HEK293 (cell line): ENCODE results near the gene LIME1.

Experiments used
- EGR2 ChIP-seq: fragments of 450-650 bp; formaldehyde crosslinking; IDR thresholded peaks from 2 replicates; pipeline ENCODE4 v1.5.1; 2016; ENCODE audit warnings: low read depth, missing biosample characterization, missing genetic modification characterization
- GFI1B ChIP-seq: fragments of 450-650 bp; formaldehyde crosslinking; IDR thresholded peaks from 2 replicates; pipeline ENCODE4 v1.5.1; 2016; ENCODE audit warnings: missing biosample characterization, missing genetic modification characterization
- IKZF3 ChIP-seq: fragments of 450-650 bp; IDR thresholded peaks from 2 replicates; pipeline ENCODE4 v1.5.0; 2018; ENCODE audit warnings: missing biosample characterization, mild to moderate bottlenecking, missing genetic modification characterization, moderate library complexity
- MYNN ChIP-seq: fragments of 450-650 bp; formaldehyde crosslinking; IDR thresholded peaks from 2 replicates; pipeline ENCODE4 v1.5.1; 2016; ENCODE audit warnings: missing biosample characterization, missing genetic modification characterization, borderline replicate concordance
- SP3 ChIP-seq: fragments of 450-650 bp; formaldehyde crosslinking; IDR thresholded peaks from 2 replicates; pipeline ENCODE4 v1.5.1; 2016; ENCODE audit warnings: missing biosample characterization, missing genetic modification characterization
- SP7 ChIP-seq: fragments of 450-650 bp; formaldehyde crosslinking; IDR thresholded peaks from 2 replicates; pipeline ENCODE4 v1.5.1; 2016; ENCODE audit warnings: missing biosample characterization, missing genetic modification characterization
- WT1 ChIP-seq: fragments of 450-650 bp; formaldehyde crosslinking; IDR thresholded peaks from 2 replicates; pipeline ENCODE4 v1.5.1; 2016; ENCODE audit warnings: missing biosample characterization, missing genetic modification characterization
- ZBTB26 ChIP-seq: fragments of 450-650 bp; formaldehyde crosslinking; optimal IDR thresholded peaks from 2 replicates; pipeline ENCODE3; 2016; ENCODE audit warnings: missing biosample characterization, mild to moderate bottlenecking, missing genetic modification characterization
- ZBTB48 ChIP-seq: fragments of 450-650 bp; formaldehyde crosslinking; IDR thresholded peaks from 2 replicates; pipeline ENCODE4 v1.5.1; 2016; ENCODE audit warnings: missing biosample characterization, missing genetic modification characterization
- ZFP69B ChIP-seq: fragments of 450-650 bp; formaldehyde crosslinking; IDR thresholded peaks from 2 replicates; pipeline ENCODE4 v1.5.1; 2016; ENCODE audit warnings: missing biosample characterization, missing genetic modification characterization
- ZNF112 ChIP-seq: fragments of 450-650 bp; formaldehyde crosslinking; IDR thresholded peaks from 2 replicates; pipeline ENCODE4 v1.5.0; 2017; ENCODE audit warnings: missing biosample characterization, missing genetic modification characterization
- ZNF133 ChIP-seq: fragments of 450-650 bp; formaldehyde crosslinking; IDR thresholded peaks from 2 replicates; pipeline ENCODE4 v1.5.1; 2016; ENCODE audit warnings: missing biosample characterization, missing genetic modification characterization
- ZNF138 ChIP-seq: fragments of 450-650 bp; formaldehyde crosslinking; IDR thresholded peaks from 2 replicates; pipeline ENCODE4 v1.5.1; 2016; ENCODE audit warnings: missing biosample characterization, missing genetic modification characterization, borderline replicate concordance
- ZNF174 ChIP-seq: fragments of 450-650 bp; formaldehyde crosslinking; IDR thresholded peaks from 2 replicates; pipeline ENCODE4 v1.5.0; 2017; ENCODE audit warnings: missing biosample characterization, mild to moderate bottlenecking, missing genetic modification characterization
- ZNF223 ChIP-seq: fragments of 450-650 bp; formaldehyde crosslinking; IDR thresholded peaks from 2 replicates; pipeline ENCODE4 v1.5.1; 2016; ENCODE audit warnings: missing biosample characterization, missing genetic modification characterization
- ZNF366 ChIP-seq: fragments of 450-650 bp; formaldehyde crosslinking; conservative IDR thresholded peaks from 2 replicates; pipeline ENCODE4 v1.5.1; 2016; ENCODE audit warnings: missing biosample characterization, missing genetic modification characterization
- ZNF37A ChIP-seq: fragments of 450-650 bp; IDR thresholded peaks from 2 replicates; pipeline ENCODE4 v1.5.1; 2018; ENCODE audit warnings: missing biosample characterization, missing genetic modification characterization
- ZNF398 ChIP-seq: fragments of 450-650 bp; formaldehyde crosslinking; IDR thresholded peaks from 2 replicates; pipeline ENCODE4 v1.5.1; 2017; ENCODE audit warnings: missing biosample characterization, missing genetic modification characterization
- ZNF433 ChIP-seq: fragments of 450-650 bp; formaldehyde crosslinking; IDR thresholded peaks from 2 replicates; pipeline ENCODE4 v1.5.1; 2016; ENCODE audit warnings: missing biosample characterization, missing genetic modification characterization, low read depth
- ZNF488 ChIP-seq: fragments of 450-650 bp; formaldehyde crosslinking; IDR thresholded peaks from 2 replicates; pipeline ENCODE4 v1.5.1; 2016; ENCODE audit warnings: missing biosample characterization, missing genetic modification characterization
- ZNF510 ChIP-seq: fragments of 450-650 bp; formaldehyde crosslinking; IDR thresholded peaks from 2 replicates; pipeline ENCODE4 v1.5.1; 2018; ENCODE audit warnings: mild to moderate bottlenecking, missing genetic modification characterization, missing biosample characterization; ENCODE audit not compliant: insufficient replicate concordance
- ZNF518A ChIP-seq: fragments of 450-650 bp; formaldehyde crosslinking; conservative IDR thresholded peaks from 2 replicates; pipeline ENCODE4 v1.5.1; 2016; ENCODE audit warnings: low read depth, missing biosample characterization, missing genetic modification characterization
- ZNF571 ChIP-seq: fragments of 450-650 bp; formaldehyde crosslinking; IDR thresholded peaks from 2 replicates; pipeline ENCODE4 v1.5.0; 2017; ENCODE audit warnings: missing biosample characterization, missing genetic modification characterization
- ZNF600 ChIP-seq: fragments of 450-650 bp; formaldehyde crosslinking; IDR thresholded peaks from 2 replicates; pipeline ENCODE4 v1.5.1; 2016; ENCODE audit warnings: missing biosample characterization, missing genetic modification characterization
- ZNF610 ChIP-seq: fragments of 450-650 bp; formaldehyde crosslinking; IDR thresholded peaks from 2 replicates; pipeline ENCODE4 v1.5.1; 2016; ENCODE audit warnings: missing biosample characterization, missing genetic modification characterization, borderline replicate concordance
- ZNF629 ChIP-seq: fragments of 450-650 bp; formaldehyde crosslinking; IDR thresholded peaks from 2 replicates; pipeline ENCODE4 v1.5.1; 2017; ENCODE audit warnings: missing biosample characterization, missing genetic modification characterization
- ZNF639 ChIP-seq: fragments of 450-650 bp; formaldehyde crosslinking; IDR thresholded peaks from 2 replicates; pipeline ENCODE4 v1.5.1; 2016; ENCODE audit warnings: missing biosample characterization, missing genetic modification characterization
- ZNF654 ChIP-seq: fragments of 450-650 bp; formaldehyde crosslinking; IDR thresholded peaks from 2 replicates; pipeline ENCODE4 v1.5.1; 2016; ENCODE audit warnings: low read depth, missing biosample characterization, missing genetic modification characterization
- ZSCAN18 ChIP-seq: fragments of 450-650 bp; formaldehyde crosslinking; IDR thresholded peaks from 2 replicates; pipeline ENCODE4 v1.5.1; 2016; ENCODE audit warnings: missing biosample characterization, missing genetic modification characterization

LIME1 gene

GRCh38 chr20:63740627-63741353 is 4.3 kb downstream of the LIME1 start (continued):
- TF ChIP-seq ZNF510 (no peak), EGR2 (tag by site-specific recombination) (no peak), ZNF629 (tag by site-specific recombination) (no peak), ZNF654 (tag by site-specific recombination) (no peak), SP3 (tag by site-specific recombination) (peak; percentile 66), WT1 (tag by site-specific recombination) (no peak), ZNF571 (tag by site-specific recombination) (no peak), GFI1B (tag by site-specific recombination) (no peak), ZNF138 (tag by site-specific recombination) (no peak), SP7 (tag by site-specific recombination) (peak; percentile 66), ZNF488 (tag by site-specific recombination) (no peak), ZNF398 (peak; percentile 36), ZBTB26 (peak; percentile 63), ZBTB48 (0 out of 2 replicates have a peak, but pooled peaks have one; percentile 15), ZNF600 (tag by site-specific recombination) (peak; percentile 82), ZNF433 (tag by site-specific recombination) (no peak), ZNF133 (tag by site-specific recombination) (no peak), ZSCAN18 (no peak), ZNF366 (tag by site-specific recombination) (peak; percentile 43; the same call in 1 of the 2 replicates), ZNF37A (no peak), ZNF112 (tag by site-specific recombination) (no peak), ZFP69B (tag by site-specific recombination) (peak; percentile 12; the same call in 1 of the 2 replicates), ZNF518A (tag by site-specific recombination) (no peak), ZNF610 (tag by site-specific recombination) (no peak), ZNF223 (no peak), IKZF3 (tag by site-specific recombination) (no peak), MYNN (tag by site-specific recombination) (no peak), ZNF174 (tag by site-specific recombination) (no peak), ZNF639 (tag by site-specific recombination) (no peak)
